GM15510 (cell line): Measurements from ENCODE around the gene ESAM.

Source experiments
- POLR2A ChIP-seq: IDR thresholded peaks from 3 replicates; pipeline ENCODE4 v1.6.1; 2011; ENCODE audit warnings: borderline replicate concordance; ENCODE audit not compliant: insufficient read length; ENCODE audit errors: extremely low read depth

ESAM gene

GRCh38 chr11:124736736-124737135 lies 25.4 kb downstream of the ESAM start:
- no peak for TF ChIP-seq POLR2A

GRCh38 chr11:124732230-124732629 lies 29.9 kb downstream of the ESAM start:
- no peak for TF ChIP-seq POLR2A

- no peak for TF ChIP-seq POLR2A
Observed at GRCh38 chr11:124729571-124729970, 32.5 kb downstream of the ESAM start.

GRCh38 chr11:124728134-124728533 lies 34.0 kb downstream of the ESAM start:
- no peak for TF ChIP-seq POLR2A

GRCh38 chr11:124727474-124727873 lies 34.6 kb downstream of the ESAM start:
- TF ChIP-seq POLR2A, result no peak

- TF ChIP-seq POLR2A, result no peak
Observed at GRCh38 chr11:124725719-124726105, 36.4 kb downstream of the ESAM start.

GRCh38 chr11:124724979-124725718 lies 36.9 kb downstream of the ESAM start:
- no peak for TF ChIP-seq POLR2A

- TF ChIP-seq POLR2A, result no peak
Observed at GRCh38 chr11:124722176-124722575, 39.9 kb downstream of the ESAM start.

GRCh38 chr11:124719534-124719933 lies 42.6 kb downstream of the ESAM start:
- TF ChIP-seq POLR2A, result no peak

- TF ChIP-seq POLR2A, result no peak
Observed at GRCh38 chr11:124718801-124719200, 43.3 kb downstream of the ESAM start.

- TF ChIP-seq POLR2A, result no peak
Observed at GRCh38 chr11:124717786-124718651, 44.1 kb downstream of the ESAM start.

- TF ChIP-seq POLR2A, result no peak
Observed at GRCh38 chr11:124717421-124717785, 44.7 kb downstream of the ESAM start.

- TF ChIP-seq POLR2A, result no peak
Observed at GRCh38 chr11:124716591-124716990, 45.5 kb downstream of the ESAM start.

GRCh38 chr11:124712392-124712791 lies 49.7 kb downstream of the ESAM start:
- TF ChIP-seq POLR2A, result no peak

- TF ChIP-seq POLR2A, result no peak
Observed at GRCh38 chr11:124707829-124708228, 54.3 kb downstream of the ESAM start.
